ENCODE data around the gene DIS3L2. TPM values are rescaled to one million over a fixed set of nuclear protein-coding genes. Genes with fewer than 3 reads are reported as not detected.

DIS3L2 gene
- total RNA-seq, 4 donors from 2014 or later = 16.1 to 26.7 (median 22.0) TPM

DNA sequence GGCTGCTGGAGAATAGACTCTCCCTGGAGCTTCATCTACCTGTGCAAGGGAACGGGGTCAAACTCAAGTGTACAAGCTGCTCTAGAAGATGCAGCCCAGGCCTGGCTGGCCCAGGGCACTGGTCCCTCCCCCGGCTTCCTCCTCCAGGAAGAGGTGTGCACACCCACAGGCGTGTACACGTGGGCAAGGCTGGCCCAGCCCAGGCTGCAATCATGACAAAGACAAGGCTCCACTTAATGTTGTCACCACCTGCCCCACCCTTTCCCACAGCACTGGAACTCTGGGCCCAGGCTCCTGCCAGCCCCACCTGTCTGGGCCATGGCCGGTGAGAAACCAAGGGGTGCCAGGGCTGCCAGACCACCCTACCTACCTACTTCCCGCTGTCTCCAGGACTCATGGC is 387.4 kb downstream of the DIS3L2 start:
- Histone ChIP-seq H3K4me1 (peaks cover 5 to 24% (median 19%) of the 10 kb centered on the region in 4 donors), H3K36me3 (no peaks in the 10 kb centered on the region), H3K27me3 (peaks cover 6 to 61% (median 37%) of the 10 kb centered on the region in 4 donors), H3K9me3 (peaks cover 0 to 5% (median 2%) of the 10 kb centered on the region in 4 donors), H3K4me3 (no peak overlapping the region), H3K27ac (replicated peaks in 1 of 4) (no peak overlapping the region)
- TF ChIP-seq, protein P1, sequence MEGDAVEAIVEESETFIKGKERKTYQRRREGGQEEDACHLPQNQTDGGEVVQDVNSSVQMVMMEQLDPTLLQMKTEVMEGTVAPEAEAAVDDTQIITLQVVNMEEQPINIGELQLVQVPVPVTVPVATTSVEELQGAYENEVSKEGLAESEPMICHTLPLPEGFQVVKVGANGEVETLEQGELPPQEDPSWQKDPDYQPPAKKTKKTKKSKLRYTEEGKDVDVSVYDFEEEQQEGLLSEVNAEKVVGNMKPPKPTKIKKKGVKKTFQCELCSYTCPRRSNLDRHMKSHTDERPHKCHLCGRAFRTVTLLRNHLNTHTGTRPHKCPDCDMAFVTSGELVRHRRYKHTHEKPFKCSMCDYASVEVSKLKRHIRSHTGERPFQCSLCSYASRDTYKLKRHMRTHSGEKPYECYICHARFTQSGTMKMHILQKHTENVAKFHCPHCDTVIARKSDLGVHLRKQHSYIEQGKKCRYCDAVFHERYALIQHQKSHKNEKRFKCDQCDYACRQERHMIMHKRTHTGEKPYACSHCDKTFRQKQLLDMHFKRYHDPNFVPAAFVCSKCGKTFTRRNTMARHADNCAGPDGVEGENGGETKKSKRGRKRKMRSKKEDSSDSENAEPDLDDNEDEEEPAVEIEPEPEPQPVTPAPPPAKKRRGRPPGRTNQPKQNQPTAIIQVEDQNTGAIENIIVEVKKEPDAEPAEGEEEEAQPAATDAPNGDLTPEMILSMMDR (IDR thresholded peaks at IDR 0.05) = no peak
- TF ChIP-seq EP300 (IDR thresholded peaks at IDR 0.05) = no peak
- TF ChIP-seq POLR2AphosphoS5 (IDR thresholded peaks at IDR 0.05) = no peak
- no peak for TF ChIP-seq POLR2A (IDR thresholded peaks at IDR 0.05; ENCODE audit: low read depth)
- intact Hi-C loops (cut with DNase I) = no loop called here
- WGBS = 71% methylated on average over 1 of the region's 6 CpGs
- DNase-seq (ENCODE audit: extremely low spot score) = no peak

DNA sequence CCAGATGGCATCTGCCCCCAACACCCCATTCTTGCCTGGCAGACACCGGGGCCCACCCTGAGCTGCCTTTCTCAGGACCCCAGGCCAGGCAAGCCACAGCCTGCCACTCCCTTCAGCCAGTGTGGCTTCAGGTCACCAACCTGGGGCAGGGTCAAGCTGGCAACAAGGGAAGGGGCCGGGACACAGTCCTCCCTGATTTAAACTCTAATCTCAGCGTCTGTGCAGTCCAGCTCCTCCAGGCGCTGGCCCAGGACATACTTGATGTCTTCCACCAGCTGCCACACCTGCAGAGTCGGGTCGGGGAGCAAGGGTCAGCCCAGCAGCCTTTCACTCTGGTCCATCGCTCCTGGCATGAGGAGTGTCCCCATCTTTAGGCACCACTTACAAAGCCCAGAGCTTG is 388.0 kb downstream of the DIS3L2 start:
- H3K9me3 ChIP-seq = peaks cover 0 to 5% (median 0%) of the 10 kb centered on the region in 4 donors
- peaks cover 6 to 67% (median 43%) of the 10 kb centered on the region in 4 donors for H3K27me3 ChIP-seq
- H3K4me1 ChIP-seq = peaks cover 5 to 24% (median 19%) of the 10 kb centered on the region in 4 donors
- H3K4me3 ChIP-seq = no peak overlapping the region
- no peak overlapping the region for H3K27ac ChIP-seq (replicated peaks in 1 of 4)
- no peaks in the 10 kb centered on the region for H3K36me3 ChIP-seq
- TF ChIP-seq EP300 (IDR thresholded peaks at IDR 0.05) (no peak), POLR2AphosphoS5 (IDR thresholded peaks at IDR 0.05) (no peak), POLR2A (IDR thresholded peaks at IDR 0.05; ENCODE audit: low read depth) (no peak)
- TF ChIP-seq, protein P1 (IDR thresholded peaks at IDR 0.05) = no peak
- DNase-seq (ENCODE audit: extremely low spot score) = no peak
- WGBS = 94% methylated on average over 2 of the region's 7 CpGs
- intact Hi-C loops (cut with DNase I) = no loop called here

DNA sequence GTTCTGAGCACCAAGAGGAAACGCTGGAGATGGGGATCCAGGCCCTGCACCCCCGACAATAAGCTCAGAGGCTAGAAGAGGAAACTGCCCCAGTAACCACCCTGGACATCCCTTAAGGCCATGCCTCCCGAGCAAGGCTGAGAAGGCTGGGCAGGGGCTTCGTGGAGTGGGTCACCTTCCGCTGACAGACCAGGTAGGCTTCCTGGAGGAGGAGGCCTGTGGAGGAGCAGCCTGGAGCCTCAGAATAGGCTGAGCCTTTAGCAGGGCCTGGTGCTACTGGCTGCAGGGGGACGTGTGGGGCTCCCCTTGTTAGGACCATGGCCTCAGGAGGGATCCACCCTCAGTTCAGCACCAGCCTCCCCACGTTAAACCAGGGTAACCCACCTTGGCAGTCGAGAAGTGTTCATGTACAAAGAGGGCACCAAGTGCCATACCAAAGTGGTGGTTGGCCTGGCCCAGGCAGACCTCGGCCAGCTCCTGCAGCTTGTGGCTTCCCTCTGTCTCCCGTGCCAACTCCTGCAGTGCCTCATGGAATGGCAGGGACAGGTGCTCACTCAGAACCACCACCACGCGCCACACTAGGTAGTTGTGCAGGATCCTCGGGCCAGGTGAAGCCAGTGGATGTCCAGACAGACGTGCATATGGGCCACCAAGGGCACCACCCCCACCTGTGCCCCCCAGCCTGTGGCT is 388.6 kb downstream of the DIS3L2 start:
- Histone ChIP-seq H3K4me3 (no peak overlapping the region), H3K36me3 (no peaks in the 10 kb centered on the region), H3K27ac (replicated peaks in 1 of 4) (no peak overlapping the region), H3K27me3 (peaks cover 6 to 72% (median 48%) of the 10 kb centered on the region in 4 donors), H3K4me1 (peaks cover 5 to 24% (median 19%) of the 10 kb centered on the region in 4 donors), H3K9me3 (peaks cover 0 to 5% (median 0%) of the 10 kb centered on the region in 4 donors)
- WGBS = 59% methylated on average over 3 of the region's 14 CpGs
- intact Hi-C loops (cut with DNase I) = no loop called here
- TF ChIP-seq POLR2A (IDR thresholded peaks at IDR 0.05; ENCODE audit: low read depth) (no peak), POLR2AphosphoS5 (IDR thresholded peaks at IDR 0.05) (no peak), EP300 (IDR thresholded peaks at IDR 0.05) (no peak)
- TF ChIP-seq, protein P1 (IDR thresholded peaks at IDR 0.05) = no peak
- no peak for DNase-seq (ENCODE audit: extremely low spot score)

GRCh38 chr2:232350804-232351685 is 389.5 kb downstream of the DIS3L2 start:
- no peak for DNase-seq (ENCODE audit: extremely low spot score)
- intact Hi-C loops (cut with DNase I) = no loop called here
- TF ChIP-seq POLR2A (IDR thresholded peaks at IDR 0.05; ENCODE audit: low read depth) = no peak
- TF ChIP-seq, protein P1 (IDR thresholded peaks at IDR 0.05) = no peak
- no peak for TF ChIP-seq EP300 (IDR thresholded peaks at IDR 0.05)
- TF ChIP-seq POLR2AphosphoS5 (IDR thresholded peaks at IDR 0.05) = no peak
- Histone ChIP-seq H3K4me3 (no peak overlapping the region), H3K27me3 (peaks cover 6 to 77% (median 48%) of the 10 kb centered on the region in 4 donors), H3K4me1 (peaks cover 5 to 24% (median 19%) of the 10 kb centered on the region in 4 donors), H3K9me3 (peaks cover 0 to 5% (median 0%) of the 10 kb centered on the region in 4 donors), H3K36me3 (no peaks in the 10 kb centered on the region), H3K27ac (replicated peaks in 1 of 4) (no peak overlapping the region)
- 0% methylated on average over 1 of the region's 76 CpGs for WGBS

Measured in esophagus muscularis mucosa (tissue), 4 donors.